NCI-H510A (cell line): ENCODE results near the gene FN3KRP.
A peak's percentile ranks its signal among the peaks of the same experiment; 100 is the strongest.

Experiments
- DNase-seq: peaks from one replicate; lab custom pipeline; 2025; lab: John Stamatoyannopoulos, UW

The FN3KRP gene, protein sequence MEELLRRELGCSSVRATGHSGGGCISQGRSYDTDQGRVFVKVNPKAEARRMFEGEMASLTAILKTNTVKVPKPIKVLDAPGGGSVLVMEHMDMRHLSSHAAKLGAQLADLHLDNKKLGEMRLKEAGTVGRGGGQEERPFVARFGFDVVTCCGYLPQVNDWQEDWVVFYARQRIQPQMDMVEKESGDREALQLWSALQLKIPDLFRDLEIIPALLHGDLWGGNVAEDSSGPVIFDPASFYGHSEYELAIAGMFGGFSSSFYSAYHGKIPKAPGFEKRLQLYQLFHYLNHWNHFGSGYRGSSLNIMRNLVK

DNA sequence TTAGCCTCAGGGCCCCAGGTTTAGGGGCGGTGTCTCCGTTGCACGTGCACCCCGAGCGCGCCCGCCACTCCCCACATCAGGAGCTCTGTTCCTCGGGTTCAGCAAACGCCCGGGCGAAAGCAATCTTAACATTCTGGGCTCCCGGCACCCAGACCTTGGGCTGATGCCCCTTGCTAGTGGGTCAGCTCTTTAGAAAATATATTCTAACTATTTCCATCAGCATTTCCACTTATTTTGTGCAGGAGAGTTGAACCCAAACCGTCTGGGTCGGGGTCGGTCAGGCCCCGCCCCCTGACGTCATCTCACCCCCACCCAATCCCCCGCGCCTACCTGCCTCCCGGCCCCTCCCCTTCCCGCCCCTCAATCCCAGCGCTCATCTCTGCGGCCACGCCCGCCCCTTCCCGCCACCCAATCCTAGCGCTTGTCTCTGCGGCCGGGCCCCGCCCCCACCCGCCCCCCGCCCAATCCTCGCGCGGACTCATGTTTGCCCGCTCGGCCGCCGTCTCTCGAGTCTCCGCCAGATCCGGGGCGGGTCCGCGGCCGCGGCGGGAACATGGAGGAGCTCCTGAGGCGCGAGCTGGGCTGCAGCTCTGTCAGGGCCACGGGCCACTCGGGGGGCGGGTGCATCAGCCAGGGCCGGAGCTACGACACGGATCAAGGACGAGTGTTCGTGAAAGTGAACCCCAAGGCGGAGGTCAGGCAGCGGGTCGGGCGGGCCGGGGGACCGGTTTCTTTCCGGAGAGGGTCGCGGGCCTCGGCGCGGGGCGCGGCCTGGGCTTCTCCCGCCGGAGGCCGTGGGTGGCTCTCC, at the start of gene FN3KRP:
Gene FN3KRP (plus strand): TSS at position 504 of the 808 bp plus-strand sequence. CDS start 50 bp downstream, at position 554.
- DNase-seq: peak; percentile 87

GRCh38 chr17:82666931-82667667, 49.4 kb upstream of the FN3KRP start:
- no peak for DNase-seq

DNA sequence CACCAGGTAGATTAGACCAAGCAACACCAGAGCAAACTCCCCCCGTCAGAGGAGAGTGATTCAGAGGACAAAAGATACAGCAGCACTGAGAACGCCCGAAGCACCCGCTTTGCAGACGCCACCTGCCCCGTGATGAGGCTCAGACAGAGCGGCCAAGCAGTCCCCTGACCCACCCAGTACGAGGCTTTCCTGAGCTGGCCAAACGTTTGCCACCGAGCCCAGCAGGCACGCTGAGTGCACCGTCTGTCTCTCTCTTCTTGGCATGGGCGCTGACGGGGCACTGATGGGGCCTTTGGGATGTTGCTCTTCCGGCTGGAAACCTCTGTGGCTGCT, 48.9 kb upstream of the FN3KRP start:
- no peak for DNase-seq

- no peak for DNase-seq
Observed at GRCh38 chr17:82668024-82668630, 48.4 kb upstream of the FN3KRP start.

GRCh38 chr17:82668631-82669099, 47.8 kb upstream of the FN3KRP start:
- no peak for DNase-seq

- no peak for DNase-seq
Observed at GRCh38 chr17:82670661-82671450, 45.6 kb upstream of the FN3KRP start.

GRCh38 chr17:82674656-82675475, 41.6 kb upstream of the FN3KRP start:
- DNase-seq: no peak

DNA sequence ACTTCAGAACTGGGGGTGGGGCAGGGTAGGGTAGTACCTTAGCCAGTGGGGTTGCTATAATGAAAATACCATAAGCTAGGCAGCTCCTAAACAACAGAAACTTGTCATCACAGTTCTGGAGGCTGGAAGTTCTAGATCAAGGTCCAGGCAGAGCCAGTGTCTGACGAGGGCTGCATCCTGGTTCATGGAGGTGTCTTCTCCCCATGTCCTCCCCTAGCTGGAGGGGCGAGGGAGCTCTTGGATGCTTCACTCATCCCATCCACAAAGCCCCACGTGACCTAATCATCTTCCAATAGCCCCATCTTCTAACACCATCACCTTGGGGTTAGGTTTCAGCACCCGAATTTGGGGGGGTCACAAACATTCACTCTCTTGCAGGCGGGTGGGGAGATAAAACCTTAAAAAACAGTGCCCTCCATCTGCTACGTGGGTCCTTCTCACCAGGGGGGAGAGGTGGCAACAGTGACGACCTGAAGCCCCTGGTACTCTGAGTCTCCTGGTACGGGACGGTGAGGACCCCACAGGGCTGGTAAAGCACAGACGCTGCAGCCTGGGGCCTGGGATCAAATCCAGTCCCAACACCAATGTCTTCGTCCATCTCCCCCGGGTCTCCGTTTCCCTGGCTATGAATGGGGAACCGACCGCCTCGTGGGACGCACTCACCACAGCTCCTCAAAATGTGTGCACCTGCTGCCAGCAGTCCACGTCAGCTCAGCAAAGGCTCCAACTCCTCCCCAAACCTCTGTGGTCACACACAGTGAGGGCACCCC, 40.8 kb upstream of the FN3KRP start:
- no peak for DNase-seq

DNA sequence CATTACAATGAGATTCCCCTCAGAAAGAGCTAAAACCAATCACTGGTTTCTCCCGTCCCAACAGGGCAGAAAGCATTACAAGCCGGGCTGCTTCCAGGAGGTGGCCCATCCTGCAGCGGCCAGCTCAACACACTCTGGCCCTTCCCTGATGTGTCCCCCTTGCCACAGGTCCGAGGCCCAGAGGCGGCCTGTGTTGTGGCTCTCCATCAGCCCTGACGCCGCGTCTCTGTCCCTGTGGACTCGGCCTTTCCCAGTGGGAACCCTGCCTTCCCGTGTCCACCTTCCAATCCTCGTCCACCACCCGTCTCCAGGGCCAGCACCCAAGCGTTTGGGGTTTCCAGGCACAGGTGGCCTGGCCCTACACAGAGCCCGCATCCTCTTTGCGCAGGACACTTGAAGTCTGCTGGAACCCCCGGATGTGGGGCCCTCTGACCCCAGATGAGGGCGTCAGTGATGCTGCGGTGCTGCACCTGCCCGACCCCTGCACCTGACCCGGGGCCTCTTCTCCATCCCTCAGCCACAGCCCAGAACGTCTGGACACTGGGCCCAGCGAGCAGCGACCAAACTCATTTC, 39.1 kb upstream of the FN3KRP start:
- no peak for DNase-seq

- DNase-seq: no peak
Observed at GRCh38 chr17:82678265-82678891, 38.1 kb upstream of the FN3KRP start.

- DNase-seq: no peak
Observed at GRCh38 chr17:82679586-82680465, 36.7 kb upstream of the FN3KRP start.

GRCh38 chr17:82681547-82681946, 35.0 kb upstream of the FN3KRP start:
- no peak for DNase-seq

GRCh38 chr17:82683534-82683933, 33.0 kb upstream of the FN3KRP start:
- no peak for DNase-seq

DNA sequence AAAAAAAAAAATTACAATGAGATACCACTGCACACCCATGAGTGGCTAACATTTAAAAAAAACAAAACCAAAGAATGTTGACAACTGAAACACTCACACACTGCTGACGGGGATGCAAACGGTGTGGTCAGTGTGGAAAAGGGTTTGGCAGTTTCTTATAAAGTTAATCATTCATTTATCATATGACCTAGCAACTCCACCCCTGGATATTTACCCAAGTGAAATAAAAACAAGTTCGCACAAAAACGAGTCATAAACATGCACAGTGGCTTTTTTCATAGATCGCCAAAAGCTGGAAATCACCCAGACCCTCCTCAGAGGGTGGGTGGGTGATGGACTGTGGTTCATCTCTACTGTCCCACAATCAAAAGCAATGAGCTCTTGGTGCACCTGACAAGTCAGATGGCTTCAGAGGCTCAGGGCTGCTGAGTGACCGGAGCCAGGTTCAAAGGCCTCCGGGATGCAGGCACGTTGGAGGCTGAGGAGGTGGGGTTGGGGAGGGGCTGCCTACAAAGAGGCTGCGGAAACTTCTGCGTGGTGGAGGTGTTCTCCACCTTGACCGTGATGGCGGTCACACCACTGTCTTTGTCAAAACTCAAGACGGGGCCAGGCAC, 32.2 kb upstream of the FN3KRP start:
- DNase-seq: no peak

DNA sequence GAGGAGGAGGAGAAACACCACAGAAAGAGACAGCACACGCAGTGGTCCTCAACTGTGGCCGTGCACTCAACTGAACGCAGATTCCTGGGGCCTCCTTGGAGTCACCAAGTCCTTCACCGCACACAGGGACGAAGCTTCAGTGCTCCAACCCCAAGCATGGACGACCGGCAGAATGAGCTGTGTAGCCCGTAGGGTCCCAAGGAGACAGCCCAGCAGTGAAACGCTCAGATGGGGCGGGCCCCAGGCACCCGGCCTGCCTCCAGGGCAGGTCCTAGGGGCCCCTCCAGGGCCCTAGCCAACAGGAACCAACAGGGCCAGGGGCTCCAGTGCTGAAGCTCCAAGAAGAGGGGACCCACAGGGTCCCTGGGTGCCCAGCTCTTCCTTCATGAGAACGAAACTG, 31.2 kb upstream of the FN3KRP start:
- no peak for DNase-seq

GRCh38 chr17:82686366-82687324, 29.9 kb upstream of the FN3KRP start:
- no peak for DNase-seq
